ENCODE measurements around the gene TRIP13.

The TRIP13 gene

DNA sequence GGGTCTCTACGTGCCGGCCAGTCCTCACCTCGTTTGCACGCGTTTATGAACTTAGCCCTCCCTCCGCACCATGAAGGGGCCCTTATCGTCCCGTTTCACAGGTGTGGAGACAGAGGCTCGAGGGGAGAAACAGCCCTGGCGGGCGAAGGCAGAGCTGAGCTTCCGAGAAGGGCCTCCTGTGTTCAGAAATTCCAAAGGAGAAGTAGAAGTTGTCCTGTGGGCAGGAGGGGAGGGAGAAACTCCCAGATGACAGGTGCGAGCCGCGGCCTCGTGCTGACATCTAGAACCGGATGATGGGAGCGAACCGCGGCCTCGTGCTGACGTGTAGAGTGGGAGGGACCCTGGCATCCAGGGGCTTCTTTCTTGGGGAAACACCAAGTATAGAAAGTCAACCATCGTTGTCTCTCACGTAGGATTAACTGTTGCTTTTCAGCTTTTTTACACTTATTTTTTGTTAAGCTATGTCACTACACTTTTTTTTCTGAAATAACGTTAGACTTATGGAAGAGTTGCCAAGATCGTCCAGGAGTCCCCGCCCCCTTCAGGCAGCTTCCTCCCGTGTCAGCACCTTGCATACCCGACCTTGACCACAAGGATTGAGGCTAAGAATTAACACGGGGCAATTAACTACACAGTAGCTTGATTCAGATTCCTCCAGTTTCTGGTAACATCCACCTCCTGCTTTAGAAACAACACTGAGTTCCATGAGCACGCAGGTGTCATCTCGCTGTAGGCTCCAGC, 73.1 kb downstream of the TRIP13 start:
- TF ChIP-seq, protein P1, sequence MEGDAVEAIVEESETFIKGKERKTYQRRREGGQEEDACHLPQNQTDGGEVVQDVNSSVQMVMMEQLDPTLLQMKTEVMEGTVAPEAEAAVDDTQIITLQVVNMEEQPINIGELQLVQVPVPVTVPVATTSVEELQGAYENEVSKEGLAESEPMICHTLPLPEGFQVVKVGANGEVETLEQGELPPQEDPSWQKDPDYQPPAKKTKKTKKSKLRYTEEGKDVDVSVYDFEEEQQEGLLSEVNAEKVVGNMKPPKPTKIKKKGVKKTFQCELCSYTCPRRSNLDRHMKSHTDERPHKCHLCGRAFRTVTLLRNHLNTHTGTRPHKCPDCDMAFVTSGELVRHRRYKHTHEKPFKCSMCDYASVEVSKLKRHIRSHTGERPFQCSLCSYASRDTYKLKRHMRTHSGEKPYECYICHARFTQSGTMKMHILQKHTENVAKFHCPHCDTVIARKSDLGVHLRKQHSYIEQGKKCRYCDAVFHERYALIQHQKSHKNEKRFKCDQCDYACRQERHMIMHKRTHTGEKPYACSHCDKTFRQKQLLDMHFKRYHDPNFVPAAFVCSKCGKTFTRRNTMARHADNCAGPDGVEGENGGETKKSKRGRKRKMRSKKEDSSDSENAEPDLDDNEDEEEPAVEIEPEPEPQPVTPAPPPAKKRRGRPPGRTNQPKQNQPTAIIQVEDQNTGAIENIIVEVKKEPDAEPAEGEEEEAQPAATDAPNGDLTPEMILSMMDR (IDR thresholded peaks at IDR 0.05), result no peak

DNA sequence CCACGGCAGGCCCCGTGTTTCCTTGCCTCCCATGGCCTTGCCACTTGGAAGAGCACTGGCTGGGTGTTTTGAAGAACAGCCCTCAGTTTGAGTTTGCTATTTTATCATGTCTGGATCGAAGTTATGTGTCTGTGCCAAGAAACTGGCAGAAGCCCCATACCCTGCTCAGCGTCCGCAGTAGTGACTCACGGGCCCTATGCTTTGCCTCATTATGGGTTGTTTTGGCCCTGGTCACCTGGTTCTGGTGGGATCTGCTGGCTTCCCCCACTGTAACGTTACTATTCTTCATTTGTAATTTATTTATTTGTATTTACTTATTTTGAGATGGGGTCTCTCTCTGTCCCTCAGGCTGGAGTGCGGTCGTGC, 73.6 kb downstream of the TRIP13 start:
- TF ChIP-seq, protein P1 (IDR thresholded peaks at IDR 0.05), result no peak

DNA sequence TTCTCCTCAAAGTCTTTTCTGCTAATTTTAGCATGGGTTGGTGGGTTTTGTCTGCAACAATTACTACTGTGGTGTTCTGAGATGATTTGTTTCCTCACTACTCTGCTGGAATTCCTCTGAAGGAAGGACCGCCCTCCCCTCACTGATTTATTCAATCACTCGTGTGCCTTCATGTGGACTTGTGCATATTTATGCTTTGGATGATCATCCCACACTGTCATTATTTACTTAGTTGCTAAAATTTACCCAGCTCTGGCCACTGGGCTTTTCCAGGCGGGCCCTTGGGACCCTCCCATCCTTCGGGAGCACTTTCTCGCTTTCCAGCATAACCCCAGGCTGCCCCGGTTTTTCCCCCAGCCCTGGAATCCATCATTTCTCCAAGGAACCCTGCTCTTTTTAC, 74.3 kb downstream of the TRIP13 start:
- TF ChIP-seq, protein P1 (IDR thresholded peaks at IDR 0.05), result no peak
